Middle frontal gyrus (tissue), 1 donor: ENCODE measurements around the gene ZC3H10.
"Not testable (repeated sequence)": the region's sequence is repeated elsewhere in the genome, so short reads cannot be mapped to it uniquely, and the experiment has no call there.

Experiments
- DNase-seq: peaks from one replicate; pipeline ENCODE4 v3.0.0-alpha.2; 2015; ENCODE audit warnings: low spot score; ENCODE audit errors: extremely low spot score

The ZC3H10 gene, protein sequence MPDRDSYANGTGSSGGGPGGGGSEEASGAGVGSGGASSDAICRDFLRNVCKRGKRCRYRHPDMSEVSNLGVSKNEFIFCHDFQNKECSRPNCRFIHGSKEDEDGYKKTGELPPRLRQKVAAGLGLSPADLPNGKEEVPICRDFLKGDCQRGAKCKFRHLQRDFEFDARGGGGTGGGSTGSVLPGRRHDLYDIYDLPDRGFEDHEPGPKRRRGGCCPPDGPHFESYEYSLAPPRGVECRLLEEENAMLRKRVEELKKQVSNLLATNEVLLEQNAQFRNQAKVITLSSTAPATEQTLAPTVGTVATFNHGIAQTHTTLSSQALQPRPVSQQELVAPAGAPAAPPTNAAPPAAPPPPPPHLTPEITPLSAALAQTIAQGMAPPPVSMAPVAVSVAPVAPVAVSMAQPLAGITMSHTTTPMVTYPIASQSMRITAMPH

DNA sequence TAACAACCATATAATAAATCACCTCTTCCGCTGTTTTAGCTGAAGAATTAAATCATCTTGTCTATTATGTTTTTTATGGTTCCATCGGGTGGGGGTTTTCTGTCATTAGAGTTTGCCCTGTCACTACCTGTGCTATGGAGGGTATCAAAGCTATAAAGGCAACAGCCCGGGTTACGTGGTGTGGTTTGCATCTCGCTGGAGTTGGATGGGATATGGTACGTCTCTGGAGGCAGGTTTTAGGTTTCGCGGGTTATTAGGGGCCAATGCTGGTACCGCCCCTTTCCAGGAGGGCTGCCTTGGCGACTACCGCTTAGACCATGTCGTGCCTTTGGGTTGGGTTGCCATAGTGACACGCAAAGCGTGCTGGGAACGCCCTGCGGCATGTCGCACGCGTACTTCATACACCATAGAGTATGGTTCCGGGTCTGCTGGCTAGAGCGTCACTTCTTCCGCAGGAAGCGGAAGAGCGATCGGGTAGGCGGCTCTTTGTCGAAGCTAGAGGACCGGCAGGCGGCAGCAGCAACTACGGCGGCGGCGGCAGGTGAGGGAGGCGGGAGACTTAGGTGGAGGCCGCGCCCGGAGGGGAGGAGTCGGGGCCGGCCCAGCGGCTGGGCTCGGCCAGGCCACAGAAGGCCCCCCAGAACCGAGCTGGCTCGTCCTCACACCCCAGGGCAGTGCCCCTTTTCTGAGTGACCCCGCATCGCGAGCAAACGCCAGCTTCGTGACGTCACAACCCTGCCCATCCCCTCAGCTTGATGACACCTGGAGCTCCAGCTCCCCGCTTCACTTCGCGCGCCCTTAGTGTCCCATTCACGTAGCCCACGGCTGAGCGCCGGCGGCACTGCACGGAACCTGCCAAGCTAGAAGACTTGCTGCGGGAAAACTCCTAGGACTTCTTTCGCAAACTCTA is at the start of gene ZC3H10:
Gene ZC3H10 (plus strand): TSS at position 489 of the 910 bp plus-strand sequence. CDS start 2,297 bp downstream, outside the sequence.
- peak; percentile 97 for DNase-seq

- DNase-seq: no peak
These were observed 46.4 kb upstream of the ZC3H10 start for GRCh38 chr12:56071648-56072047.

DNA sequence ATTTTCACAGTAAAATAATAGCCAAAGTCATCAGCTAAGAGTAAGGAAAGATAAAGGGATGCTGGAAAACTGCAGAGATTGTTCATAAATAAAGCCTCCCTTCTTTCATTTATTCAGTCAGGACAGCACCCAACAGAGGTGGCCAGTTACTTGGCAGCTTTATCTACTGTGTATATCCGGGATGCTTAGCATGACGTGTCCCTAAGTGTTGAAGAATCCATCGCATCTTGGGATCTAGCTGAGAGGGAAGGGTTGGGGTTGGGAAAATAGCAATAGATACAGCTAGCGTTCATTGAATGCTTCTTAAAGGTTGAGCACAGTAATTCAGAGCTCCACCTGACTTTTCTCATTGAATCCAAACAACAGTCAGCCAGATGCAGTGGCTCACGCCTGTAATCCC is 43.7 kb upstream of the ZC3H10 start:
- DNase-seq: no peak

DNA sequence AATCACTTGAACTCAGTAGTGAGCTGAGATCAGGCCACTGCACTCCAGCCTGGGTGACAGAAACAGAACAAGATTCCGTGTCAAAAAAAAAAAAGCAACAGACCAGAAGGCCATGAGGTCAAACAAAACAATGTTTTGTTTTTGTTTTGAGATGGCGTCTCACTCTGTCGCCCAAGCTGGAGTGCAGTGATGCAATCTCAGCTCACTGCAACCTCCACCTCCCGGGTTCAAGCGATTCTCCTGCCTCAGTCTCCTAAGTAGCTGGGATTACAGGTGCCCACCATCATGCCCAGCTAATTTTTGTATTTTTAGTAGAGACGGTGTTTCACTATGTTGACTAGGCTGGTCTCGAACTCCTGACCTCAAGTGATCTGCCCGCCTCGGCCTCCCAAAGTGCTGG is 40.1 kb upstream of the ZC3H10 start:
- DNase-seq: not testable (repeated sequence)

GRCh38 chr12:56078427-56078826 is 39.6 kb upstream of the ZC3H10 start:
- no peak for DNase-seq

DNA sequence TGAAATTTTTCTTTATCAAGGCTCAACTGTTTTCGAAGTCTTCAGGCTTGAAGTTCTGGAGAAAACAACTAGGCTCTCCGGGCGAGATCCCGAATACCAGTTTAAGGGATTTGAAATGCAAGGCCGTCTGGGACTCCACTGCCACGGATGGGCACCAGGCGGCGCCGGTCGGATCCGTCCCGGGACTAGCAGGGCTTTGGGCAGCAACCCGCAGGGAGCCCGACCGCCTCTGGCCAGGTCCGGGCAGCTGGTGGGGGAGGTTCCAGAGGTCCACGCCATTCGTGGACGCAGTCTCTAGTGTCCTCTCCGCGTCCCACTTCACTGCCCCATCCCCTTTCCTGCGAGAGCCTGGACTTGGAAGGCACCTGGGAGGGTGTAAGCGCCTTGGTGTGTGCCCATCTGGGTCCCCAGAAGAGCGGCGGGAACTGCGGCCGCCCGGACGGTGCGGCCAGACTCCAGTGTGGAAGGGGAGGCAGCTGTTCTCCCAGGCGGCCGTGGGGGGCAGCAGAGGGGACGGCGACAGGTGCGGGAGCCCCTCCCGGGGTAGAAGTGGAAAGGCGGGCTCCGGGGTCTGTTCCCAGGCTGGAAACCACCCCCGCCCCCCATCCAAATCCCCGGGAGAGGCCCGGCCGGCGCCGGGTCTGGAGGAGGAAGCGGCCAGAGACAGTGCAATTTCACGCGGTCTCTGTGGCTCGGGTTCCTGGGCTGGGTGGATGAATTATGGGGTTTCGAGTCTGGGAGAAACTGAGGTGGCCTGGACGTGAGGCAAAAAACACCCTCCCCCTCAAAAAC is 38.9 kb upstream of the ZC3H10 start:
- peak; percentile 22 for DNase-seq

- peak; percentile 36 for DNase-seq
These were observed 38.1 kb upstream of the ZC3H10 start, which contains the start of gene ERBB3 for GRCh38 chr12:56079723-56080555. TSS of gene ERBB3 (plus strand) at chr12:56080165. CDS start at chr12:56080301, 136 bp downstream.

- DNase-seq: no peak
These were observed 37.4 kb upstream of the ZC3H10 start for GRCh38 chr12:56080556-56081138.

GRCh38 chr12:56081393-56082347 is 36.4 kb upstream of the ZC3H10 start:
- no peak for DNase-seq

- DNase-seq: no peak
These were observed 35.7 kb upstream of the ZC3H10 start for GRCh38 chr12:56082382-56082781.

GRCh38 chr12:56082967-56083366 is 35.1 kb upstream of the ZC3H10 start:
- peak; percentile 24 for DNase-seq

GRCh38 chr12:56084958-56085543 is 33.0 kb upstream of the ZC3H10 start:
- no peak for DNase-seq

- DNase-seq: no peak
These were observed 32.0 kb upstream of the ZC3H10 start for GRCh38 chr12:56086096-56086495.

DNA sequence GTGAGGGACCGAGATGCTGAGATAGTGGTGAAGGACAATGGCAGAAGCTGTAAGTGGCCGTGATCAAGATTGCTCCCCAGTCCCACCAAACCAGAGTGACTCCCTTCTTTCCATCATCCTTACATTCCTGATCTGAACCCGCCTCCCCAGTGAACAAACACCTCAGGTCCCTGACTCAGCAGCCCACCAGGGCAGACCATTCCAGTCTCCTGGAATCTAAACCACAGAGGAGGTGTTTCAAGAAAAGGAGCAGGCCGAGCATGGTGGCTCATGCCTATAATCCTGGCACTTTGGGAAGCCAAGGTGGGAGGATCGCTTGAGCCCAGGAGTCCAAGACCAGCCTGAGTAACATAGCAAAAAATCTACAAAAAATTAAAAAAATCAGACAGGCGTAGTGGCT is 31.5 kb upstream of the ZC3H10 start:
- DNase-seq: no peak

DNA sequence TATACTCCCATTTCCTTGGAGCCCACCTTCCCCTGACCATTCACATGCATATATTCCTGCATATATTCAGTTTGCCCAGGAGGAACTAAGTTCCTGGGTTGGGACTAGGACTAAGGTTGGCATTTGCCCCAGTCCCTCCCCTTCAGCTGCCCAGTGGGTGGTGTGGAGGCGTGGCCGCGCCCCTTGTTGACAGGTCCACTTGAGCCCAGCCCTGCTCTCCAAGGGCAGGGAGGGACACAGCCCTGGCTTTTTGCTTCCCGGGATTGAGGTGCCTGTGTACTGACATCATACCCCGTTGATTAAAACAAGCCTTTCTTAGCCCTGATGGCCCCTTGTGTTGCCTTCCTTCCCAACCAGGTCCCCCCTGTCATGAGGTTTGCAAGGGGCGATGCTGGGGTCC is 30.8 kb upstream of the ZC3H10 start:
- DNase-seq: no peak

- DNase-seq: no peak
These were observed 20.3 kb upstream of the ZC3H10 start for GRCh38 chr12:56097738-56098137.

DNA sequence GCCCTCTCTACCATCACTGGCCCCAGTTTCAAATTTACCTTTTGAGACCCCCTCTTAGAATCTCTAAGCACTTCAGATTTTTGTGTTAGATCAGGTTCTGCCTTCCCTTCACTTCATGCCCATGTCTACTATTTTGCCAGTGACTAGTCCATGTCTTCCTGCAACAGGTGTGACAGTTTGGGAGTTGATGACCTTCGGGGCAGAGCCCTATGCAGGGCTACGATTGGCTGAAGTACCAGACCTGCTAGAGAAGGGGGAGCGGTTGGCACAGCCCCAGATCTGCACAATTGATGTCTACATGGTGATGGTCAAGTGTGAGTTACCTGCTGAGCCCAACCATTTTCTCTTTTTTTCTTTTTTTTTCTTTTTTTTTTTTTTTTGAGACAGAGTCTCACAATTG is 19.5 kb upstream of the ZC3H10 start:
- no peak for DNase-seq

GRCh38 chr12:56099787-56100186 is 18.3 kb upstream of the ZC3H10 start:
- no peak for DNase-seq
